Smooth muscle cell of the pulmonary artery (primary cell): ENCODE results near the gene XKR7. TPM values are rescaled to one million over a fixed set of nuclear protein-coding genes. Genes with fewer than 3 reads are reported as not detected.

Experiments used
- total RNA-seq: library from RNA; depleted of rRNA; stranded (reverse); fragments of >200 nt; gene quantifications from 2 replicates; pipeline ENCODE4 v1.2.3, GENCODE V29; 2014

Gene XKR7, protein sequence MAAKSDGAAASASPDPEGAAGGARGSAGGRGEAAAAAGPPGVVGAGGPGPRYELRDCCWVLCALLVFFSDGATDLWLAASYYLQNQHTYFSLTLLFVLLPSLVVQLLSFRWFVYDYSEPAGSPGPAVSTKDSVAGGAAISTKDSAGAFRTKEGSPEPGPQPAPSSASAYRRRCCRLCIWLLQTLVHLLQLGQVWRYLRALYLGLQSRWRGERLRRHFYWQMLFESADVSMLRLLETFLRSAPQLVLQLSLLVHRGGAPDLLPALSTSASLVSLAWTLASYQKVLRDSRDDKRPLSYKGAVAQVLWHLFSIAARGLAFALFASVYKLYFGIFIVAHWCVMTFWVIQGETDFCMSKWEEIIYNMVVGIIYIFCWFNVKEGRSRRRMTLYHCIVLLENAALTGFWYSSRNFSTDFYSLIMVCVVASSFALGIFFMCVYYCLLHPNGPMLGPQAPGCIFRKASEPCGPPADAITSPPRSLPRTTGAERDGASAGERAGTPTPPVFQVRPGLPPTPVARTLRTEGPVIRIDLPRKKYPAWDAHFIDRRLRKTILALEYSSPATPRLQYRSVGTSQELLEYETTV
- under 0.01 TPM in 1 of 2 replicates, not detected in the other for total RNA-seq

DNA sequence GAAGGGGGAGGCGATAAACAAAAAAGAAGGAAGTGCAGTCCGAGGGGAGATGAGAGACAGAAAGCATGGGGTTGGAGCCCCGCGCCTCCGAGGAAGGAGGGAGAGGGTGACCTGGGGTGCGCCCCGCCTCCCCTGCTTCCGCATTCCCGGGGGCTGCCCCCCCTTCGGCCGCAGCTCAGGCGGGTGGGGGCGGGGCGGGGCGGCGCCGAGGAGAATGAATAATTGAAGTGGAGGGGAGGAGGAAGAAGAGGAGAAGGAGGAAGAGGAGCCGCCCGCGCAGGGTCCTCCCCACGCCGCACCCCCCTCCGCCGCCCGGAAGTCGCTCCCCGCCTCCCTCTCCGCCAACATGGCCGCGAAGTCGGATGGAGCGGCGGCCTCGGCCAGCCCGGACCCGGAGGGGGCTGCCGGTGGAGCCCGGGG is at the start of gene XKR7:
Gene XKR7, plus strand, starts transcription at position 322 of the 420 bp plus-strand sequence. Its CDS starts 25 bp downstream, at position 347.

DNA sequence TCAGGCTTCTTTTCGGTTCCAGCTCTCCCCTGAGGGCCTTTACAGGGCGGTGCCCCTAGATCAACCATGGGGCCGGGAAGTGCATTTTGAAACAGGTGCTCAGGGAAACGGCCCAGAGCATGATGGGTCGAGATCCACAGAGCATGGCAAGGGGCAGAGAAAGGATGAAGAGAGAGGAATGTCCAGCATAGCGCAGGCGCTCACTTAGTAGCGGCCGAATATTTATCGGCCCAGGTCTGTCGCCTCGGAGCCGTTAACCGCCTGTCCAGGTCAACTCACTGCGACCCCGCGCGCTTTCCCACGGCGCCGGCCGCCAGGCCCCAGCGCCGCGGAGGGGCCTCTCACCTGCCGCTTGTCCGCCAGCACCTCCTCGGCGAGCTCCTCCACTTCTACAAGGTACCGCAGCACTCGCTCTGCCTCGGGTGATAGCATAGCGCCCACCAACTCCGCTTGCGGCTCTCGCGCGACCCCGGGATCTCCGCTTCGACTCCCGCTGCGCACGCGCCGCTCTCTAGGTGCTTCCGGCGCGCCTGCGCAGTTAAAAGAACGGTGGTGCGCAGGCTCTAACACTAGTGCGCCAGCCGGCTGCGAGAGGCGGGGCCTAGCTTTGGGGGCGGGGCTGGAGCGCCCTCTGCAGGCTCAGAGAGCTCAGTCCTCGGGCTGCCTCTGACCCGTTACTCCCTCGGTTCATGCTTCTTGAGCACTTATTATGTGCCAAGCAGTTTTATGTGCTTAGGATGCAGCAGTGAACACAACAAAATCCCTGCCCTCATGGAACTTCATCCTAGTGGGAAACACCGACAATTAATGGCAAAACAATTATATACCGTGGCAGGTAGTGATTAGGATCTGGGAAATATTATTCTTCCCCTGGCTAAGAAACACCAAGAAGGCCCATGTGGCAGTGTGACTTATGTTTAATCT is 16.2 kb upstream of the XKR7 start, which contains the start of gene PDRG1:
Gene PDRG1, minus strand, starts transcription at position 517 of the 924 bp plus-strand sequence. Its CDS starts 85 bp downstream, at position 432.

DNA sequence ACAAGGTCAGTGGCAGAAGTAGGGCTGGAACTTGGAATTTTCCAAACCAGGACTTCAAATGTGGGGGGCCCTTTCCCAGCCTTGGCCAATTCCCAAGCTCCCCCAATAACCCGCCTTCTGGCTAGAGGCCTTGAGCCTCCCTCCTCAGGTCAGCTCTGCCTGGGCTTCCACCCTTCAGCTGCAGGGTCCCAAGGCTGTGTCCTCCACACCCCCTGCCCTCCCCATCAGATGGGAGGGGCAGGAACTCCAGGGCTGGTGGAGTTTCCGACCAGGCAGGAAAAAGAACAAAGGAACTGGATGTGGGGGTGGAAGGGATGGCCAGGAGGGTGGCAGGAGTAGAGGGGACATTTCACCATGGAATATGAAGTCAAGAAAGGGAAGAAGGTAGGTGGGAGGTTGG is 42.1 kb downstream of the XKR7 start, which contains the start of gene CCM2L:
Gene CCM2L, plus strand, starts transcription at position 338 of the 400 bp plus-strand sequence. Its CDS starts 17 bp downstream, at position 355.

DNA sequence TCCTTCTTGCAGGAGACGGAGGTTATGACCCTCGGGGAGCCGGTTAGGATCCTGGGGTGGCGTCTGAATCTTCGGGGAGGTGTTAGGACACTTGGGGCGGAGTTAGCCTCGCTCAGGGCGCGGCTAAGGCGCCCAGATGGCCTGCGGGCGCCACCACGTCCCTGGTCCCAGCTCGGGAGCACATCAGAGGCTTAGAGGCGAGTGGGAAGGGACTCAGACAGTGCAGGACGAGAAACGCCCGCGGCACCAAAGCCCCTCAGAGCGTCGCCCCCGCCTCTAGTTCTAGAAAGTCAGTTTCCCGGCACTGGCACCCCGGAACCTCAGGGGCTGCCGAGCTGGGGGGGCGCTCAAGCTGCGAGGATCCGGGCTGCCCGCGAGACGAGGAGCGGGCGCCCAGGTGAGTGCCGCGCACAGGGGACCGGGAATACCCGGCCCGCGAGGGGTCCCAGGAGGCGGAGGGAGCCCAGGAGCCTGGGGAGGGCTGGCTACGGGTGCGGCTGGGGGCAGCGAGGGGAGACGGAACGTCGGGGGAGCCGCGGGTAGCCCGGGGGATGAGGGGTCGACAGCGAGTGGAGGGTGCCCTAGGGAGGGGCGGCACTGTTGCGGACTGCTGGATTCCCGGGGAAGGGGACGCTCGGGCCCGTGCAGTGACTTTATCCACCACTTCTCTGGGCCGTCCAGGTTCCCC is 84.3 kb downstream of the XKR7 start, which contains the start of gene HCK:
Gene HCK, plus strand, starts transcription at position 153 of the 688 bp plus-strand sequence.

Other genes with a start within 250 kb of the XKR7 start
- gene BCL2L1, start 245.3 kb upstream of the XKR7 start, total RNA-seq = 94.6 and 101 TPM in 2 replicates
- 10.6 and 22.9 TPM in 2 replicates for gene TPX2, start 228.9 kb upstream of the XKR7 start, total RNA-seq
- gene MYLK2, start 148.8 kb upstream of the XKR7 start, total RNA-seq = 0.07 and 0.10 TPM in 2 replicates
- 20.6 and 23.1 TPM in 2 replicates for gene FOXS1, start 122.5 kb upstream of the XKR7 start, total RNA-seq
- 0.17 and 0.20 TPM in 2 replicates for gene DUSP15, start 97.6 kb upstream of the XKR7 start, total RNA-seq
- 0.07 TPM in 1 of 2 replicates, not detected in the other for gene TTLL9, start 97.5 kb upstream of the XKR7 start, total RNA-seq
- gene PDRG1, start 16.1 kb upstream of the XKR7 start, total RNA-seq = 3.1 and 3.4 TPM in 2 replicates
- 0.07 TPM in 1 of 2 replicates, not detected in the other for gene CCM2L, start 42.3 kb downstream of the XKR7 start, total RNA-seq
- gene HCK, start 84.1 kb downstream of the XKR7 start, total RNA-seq = not detected in 2 replicates
- 67.6 and 69.0 TPM in 2 replicates for gene TM9SF4, start 141.6 kb downstream of the XKR7 start, total RNA-seq
- 2.3 and 3.5 TPM in 2 replicates for gene PLAGL2, start 239.6 kb downstream of the XKR7 start, total RNA-seq
- 58.1 and 67.9 TPM in 2 replicates for gene POFUT1, start 239.7 kb downstream of the XKR7 start, total RNA-seq